ENCODE measurements around the gene RPA1.

Gene RPA1

GRCh38 chr17:1909985-1910384, 80.2 kb downstream of the RPA1 start:
- no peak for DNase-seq (ENCODE audit: low read depth)

GRCh38 chr17:1912146-1912545, 82.3 kb downstream of the RPA1 start:
- DNase-seq (ENCODE audit: low read depth) = no peak

- no peak for DNase-seq (ENCODE audit: low read depth)
Measured at GRCh38 chr17:1913702-1914101, 83.9 kb downstream of the RPA1 start.

- no peak for DNase-seq (ENCODE audit: low read depth)
Measured at GRCh38 chr17:1914661-1915083, 84.9 kb downstream of the RPA1 start.

- DNase-seq (ENCODE audit: low read depth) = no peak
Measured at GRCh38 chr17:1915889-1916288, 86.1 kb downstream of the RPA1 start.

- no peak for DNase-seq (ENCODE audit: low read depth)
Measured at GRCh38 chr17:1916316-1916715, 86.5 kb downstream of the RPA1 start.

- DNase-seq (ENCODE audit: low read depth) = no peak
Measured at GRCh38 chr17:1916963-1917715, 87.3 kb downstream of the RPA1 start.

GRCh38 chr17:1918346-1919162, 88.7 kb downstream of the RPA1 start:
- DNase-seq (ENCODE audit: low read depth) = no peak

- no peak for DNase-seq (ENCODE audit: low read depth)
Measured at GRCh38 chr17:1919201-1919600, 89.4 kb downstream of the RPA1 start.

GRCh38 chr17:1920948-1921351, 91.1 kb downstream of the RPA1 start:
- DNase-seq (ENCODE audit: low read depth) = no peak

- DNase-seq (ENCODE audit: low read depth) = no peak
Measured at GRCh38 chr17:1928976-1929375, 99.2 kb downstream of the RPA1 start.

GRCh38 chr17:1930337-1930645, 100.5 kb downstream of the RPA1 start:
- DNase-seq (ENCODE audit: low read depth) = no peak

GRCh38 chr17:1931844-1932579, 102.2 kb downstream of the RPA1 start:
- DNase-seq (ENCODE audit: low read depth) = no peak

- no peak for DNase-seq (ENCODE audit: low read depth)
Measured at GRCh38 chr17:1933875-1934715, 104.3 kb downstream of the RPA1 start.

GRCh38 chr17:1934901-1935300, 105.1 kb downstream of the RPA1 start:
- no peak for DNase-seq (ENCODE audit: low read depth)

- no peak for DNase-seq (ENCODE audit: low read depth)
Measured at GRCh38 chr17:1936766-1937165, 107.0 kb downstream of the RPA1 start.

- no peak for DNase-seq (ENCODE audit: low read depth)
Measured at GRCh38 chr17:1937461-1937860, 107.7 kb downstream of the RPA1 start.

GRCh38 chr17:1939981-1940809, 110.4 kb downstream of the RPA1 start:
- no peak for DNase-seq (ENCODE audit: low read depth)

- no peak for DNase-seq (ENCODE audit: low read depth)
Measured at GRCh38 chr17:1940810-1941185, 111.0 kb downstream of the RPA1 start.

- DNase-seq (ENCODE audit: low read depth) = no peak
Measured at GRCh38 chr17:1941272-1942065, 111.7 kb downstream of the RPA1 start.

GRCh38 chr17:1942066-1942365, 112.2 kb downstream of the RPA1 start:
- no peak for DNase-seq (ENCODE audit: low read depth)

Data from fibroblast of gingiva (primary cell).